Activated CD8-positive, alpha-beta memory T cell treated with anti-CD3 and anti-CD28 coated beads for 24 hours (primary cell): ENCODE measurements around the gene HLA-C.
"Not testable (repeated sequence)": the region's sequence is repeated elsewhere in the genome, so short reads cannot be mapped to it uniquely, and the experiment has no call there.

ENCODE experiments used
- DNase-seq: peaks from one replicate; pipeline ENCODE4 v3.0.0-alpha.2; 2020

Gene HLA-C

GRCh38 chr6:31268836-31269235 is 3.1 kb downstream of the HLA-C start:
- DNase-seq: no peak

- DNase-seq: no peak
Measured at GRCh38 chr6:31268369-31268765, 3.5 kb downstream of the HLA-C start.

DNA sequence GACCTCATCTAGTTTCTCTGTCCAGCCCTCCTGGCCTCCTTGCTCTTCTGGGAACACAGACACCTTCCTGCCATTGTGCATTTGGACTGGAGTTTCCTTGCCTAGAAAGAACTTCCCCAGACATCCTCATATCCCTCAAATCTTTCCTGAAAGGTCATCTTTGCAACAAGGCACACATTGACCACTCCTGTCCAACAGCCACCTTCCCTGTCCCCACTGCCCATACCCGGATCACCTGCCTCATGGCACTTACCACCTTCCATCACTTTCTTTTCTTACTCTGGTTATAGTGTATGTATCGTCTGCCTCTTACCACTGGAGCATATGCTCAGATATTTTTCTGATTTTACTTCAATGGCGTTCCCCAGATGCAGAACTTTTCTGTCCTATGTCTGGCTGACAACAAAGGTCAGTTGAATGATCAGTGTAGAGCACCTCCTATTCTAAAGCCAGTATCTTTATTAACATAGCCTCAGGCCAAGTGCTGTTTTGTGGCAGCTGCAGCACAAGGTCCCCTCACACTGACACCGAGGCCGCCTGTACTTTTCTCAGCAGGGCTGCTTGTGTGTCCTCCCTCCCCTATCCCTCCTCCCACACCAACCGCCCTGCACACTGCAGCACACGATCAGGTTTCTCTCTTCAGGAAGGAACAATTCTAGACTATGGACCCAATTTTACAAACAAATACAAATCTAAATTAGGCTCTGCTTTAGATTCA is 4.1 kb downstream of the HLA-C start:
- DNase-seq: no peak

DNA sequence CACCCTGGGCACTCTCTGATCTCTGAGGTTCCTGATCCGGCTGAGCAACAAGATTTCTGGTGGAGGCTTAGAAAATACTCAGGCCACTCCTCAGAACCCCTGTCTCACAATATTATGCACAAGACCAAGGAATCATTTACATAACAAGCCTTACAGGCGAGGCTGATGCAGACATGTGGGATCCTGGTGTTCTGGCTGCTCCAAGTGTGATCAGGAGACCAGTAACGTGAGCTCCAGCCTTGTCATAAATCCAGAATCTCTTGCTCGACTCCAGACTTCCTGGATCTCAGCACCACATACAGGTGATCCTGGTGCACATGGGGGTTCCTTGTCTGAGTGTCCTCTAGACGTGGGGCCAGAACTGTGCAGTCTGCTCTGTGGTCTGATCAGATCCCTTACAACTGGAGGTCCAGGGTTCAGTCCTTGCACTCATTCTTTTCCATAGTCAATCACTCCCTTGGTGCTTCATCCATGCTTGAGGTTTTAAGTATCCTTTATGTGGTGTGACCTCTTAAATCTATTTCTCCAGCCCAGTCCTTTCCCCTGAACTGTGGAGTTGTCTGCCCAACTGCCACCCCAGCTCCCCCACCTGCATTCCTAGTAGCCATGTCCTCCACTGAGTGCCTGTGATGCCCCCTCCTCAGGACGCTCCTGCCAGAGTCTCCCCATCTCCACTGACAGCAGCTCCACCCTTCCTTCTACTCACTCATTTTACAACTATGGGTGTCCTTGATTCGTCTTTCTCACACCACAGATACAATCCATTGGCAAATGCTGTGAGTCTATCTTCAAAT is 5.1 kb downstream of the HLA-C start:
- no peak for DNase-seq

- no peak for DNase-seq
Measured at GRCh38 chr6:31265926-31266325, 6.0 kb downstream of the HLA-C start.

DNA sequence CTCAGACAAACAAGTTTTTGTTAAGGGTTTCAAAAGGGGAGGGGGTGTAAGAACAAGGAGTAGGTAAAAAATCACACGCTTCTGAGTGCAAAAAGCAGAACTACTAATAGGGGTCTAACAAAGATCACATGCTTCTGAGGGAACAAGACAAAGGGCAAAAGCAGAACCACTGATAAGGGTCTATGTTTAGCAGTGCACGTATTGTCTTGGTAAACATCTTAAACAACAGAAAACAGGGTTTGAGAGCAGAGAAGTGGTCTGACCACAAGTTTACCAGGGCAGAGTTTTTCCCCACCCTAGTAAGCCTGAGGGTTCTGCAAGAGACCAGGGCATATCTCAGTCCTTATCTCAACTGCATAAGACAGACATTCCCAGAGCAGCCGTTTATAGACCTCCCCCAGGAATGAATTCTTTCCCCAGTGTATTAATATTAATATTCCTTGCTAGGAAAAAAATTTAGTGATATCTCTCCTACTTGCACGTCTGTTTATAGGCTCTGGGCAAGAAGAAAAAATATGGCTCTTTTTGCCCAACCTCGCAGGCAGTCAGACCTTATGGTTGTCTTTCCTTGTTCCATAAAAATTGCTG is 8.5 kb downstream of the HLA-C start:
- DNase-seq: not testable (repeated sequence)

- not testable (repeated sequence) for DNase-seq
Measured at GRCh38 chr6:31259995-31260394, 11.9 kb downstream of the HLA-C start.

DNA sequence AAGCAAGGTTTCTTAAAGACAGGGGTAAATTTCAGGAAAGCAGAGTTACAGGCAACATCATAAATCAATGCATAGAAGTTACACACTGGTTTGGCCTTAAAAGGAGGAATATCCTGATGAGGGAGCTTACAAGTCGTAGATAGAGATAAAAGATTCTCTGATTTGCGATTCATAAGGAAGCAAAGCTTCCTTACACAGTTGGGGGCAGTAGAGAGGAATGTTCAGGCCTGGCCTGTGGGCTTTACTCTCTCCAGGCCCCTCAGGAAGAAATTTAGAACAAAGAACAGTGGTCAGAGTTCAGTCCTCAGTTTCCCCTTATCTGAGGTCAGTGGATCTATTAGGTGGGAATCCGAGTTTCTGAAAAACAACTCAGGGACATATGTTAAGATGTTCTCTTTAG is 19.3 kb downstream of the HLA-C start:
- no peak for DNase-seq

DNA sequence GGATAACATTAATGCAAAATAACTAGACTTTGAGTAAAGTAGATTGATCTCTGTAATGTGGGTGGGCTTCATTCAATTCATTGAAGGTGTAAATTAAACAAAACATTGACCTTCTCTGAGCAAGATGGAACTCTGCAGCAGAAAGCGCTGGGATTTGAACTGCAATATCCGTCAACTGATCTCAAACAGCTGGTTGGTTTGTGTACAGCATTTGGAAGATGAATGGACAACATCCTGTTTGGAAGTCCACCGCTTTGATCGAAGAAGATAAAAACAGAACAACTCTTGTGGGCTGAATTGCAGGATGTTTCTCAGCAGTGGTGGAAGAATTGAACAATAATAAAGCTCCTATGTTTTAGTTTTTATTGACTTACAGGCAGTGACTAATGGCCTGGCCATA is 20.6 kb downstream of the HLA-C start:
- DNase-seq: no peak

DNA sequence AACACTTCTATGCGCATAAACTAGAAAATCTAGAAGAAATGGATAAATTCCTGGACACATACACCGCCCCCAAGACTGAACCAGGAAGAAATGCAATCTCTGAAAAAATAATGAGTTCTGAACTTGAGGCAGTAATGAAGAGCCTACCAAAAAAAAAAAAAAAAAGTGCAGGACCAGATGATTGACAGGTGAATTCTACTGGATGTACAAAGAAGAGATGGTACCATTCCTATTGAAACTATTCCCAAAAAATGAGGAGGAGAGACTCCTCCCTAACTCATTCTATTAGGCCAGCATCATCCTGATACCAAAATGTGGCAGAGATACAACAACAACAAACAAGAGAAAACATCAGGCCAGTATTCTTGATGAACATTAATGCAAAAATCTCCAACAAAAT is 22.7 kb downstream of the HLA-C start:
- DNase-seq: no peak

DNA sequence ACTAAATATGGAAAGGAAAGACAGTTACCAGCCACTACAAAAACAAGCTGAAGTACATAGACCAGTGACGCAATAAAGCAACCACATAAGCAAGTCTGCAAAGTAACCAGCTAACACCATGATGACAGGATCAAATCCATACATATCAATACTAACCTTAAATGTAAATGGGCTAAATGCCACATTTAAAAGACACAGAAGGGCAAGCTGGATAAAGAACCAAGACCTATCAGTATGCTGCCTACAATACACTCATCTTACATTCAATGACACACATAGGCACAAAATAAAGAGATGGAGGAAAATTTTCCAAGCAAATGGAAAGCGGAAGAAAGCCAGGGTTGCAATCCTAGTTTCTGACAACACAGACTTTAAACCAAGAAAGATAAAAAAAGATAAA is 24.1 kb downstream of the HLA-C start:
- no peak for DNase-seq

- no peak for DNase-seq
Measured at GRCh38 chr6:31246051-31246521, 25.8 kb downstream of the HLA-C start.

DNA sequence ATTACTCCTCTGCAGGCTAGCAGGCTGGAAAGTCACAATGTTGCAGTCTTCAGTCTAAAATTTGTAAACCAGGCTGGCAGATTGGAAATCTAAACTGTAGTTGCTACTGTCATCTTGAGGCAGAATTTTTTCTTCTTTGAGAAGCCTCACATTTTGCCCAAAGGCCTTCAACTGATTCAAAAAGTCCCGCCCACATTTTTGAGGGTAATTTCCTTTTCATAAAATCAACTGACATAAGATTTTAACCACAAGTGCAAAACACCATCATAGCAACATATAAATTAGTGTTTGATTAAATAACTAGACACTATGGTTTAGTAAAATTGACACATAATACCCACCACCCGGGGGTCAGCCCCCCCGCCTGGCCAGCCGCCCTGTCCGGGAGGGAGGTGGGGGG is 28.4 kb downstream of the HLA-C start:
- DNase-seq: no peak

DNA sequence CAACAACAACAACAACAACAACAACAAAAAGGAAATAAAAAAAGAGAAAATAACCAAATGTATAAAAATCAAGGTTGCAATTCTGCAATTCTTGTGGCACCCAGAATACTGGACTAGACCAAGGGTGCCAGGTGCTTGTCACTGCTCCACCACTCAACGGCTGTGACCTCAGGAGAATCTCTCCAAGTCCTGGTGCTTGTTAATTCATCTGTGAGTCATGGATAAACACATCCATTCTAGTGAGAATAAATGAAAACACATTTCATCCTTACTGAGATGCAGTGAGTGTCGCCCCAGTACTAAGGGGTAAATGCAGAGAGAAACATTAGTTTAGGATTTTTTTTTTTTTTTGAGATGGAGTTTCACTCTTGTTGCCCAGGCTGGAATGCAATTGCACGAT is 32.0 kb downstream of the HLA-C start:
- no peak for DNase-seq

GRCh38 chr6:31234101-31234500 is 37.8 kb downstream of the HLA-C start:
- not testable (repeated sequence) for DNase-seq

DNA sequence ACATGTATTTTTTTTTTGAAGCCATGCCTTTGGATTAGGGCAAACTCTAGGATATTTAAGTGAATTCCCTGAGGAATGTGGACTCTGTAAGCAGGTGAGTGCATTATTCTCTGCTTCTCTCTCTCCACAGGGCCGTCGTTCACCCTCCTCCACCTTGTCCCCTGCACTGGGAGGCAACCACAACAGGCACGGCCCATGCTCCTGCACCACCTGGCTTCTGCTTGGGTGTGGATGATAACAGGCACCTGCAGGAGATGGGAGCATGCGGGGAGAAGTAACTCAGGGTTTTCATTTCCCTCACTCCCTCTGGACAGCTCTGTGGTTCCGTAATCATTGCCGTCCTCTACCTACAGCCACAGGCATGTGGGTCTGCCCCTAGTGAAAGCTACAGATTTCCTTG is 43.4 kb downstream of the HLA-C start:
- DNase-seq: no peak

DNA sequence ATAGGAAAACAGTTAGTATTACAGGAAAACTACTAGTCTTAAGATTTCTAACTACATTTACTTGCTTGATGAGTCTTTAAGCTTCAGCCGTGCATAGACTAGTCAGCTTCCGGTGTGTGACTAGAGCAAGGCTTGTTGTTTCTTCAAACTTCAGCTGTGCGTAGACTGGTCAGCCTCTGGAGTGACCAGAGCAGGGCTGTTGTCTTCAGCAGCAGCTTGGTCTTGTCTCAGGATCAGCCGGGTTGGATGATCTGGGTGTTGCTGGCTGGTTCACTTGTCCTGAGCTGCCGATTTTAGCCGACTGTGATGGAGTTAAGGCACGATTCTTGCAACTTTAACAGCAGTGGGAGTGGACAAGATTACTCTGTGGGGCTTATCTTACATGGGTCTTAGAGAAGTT is 44.7 kb downstream of the HLA-C start:
- DNase-seq: no peak

- no peak for DNase-seq
Measured at GRCh38 chr6:31225735-31226134, 46.2 kb downstream of the HLA-C start.

DNA sequence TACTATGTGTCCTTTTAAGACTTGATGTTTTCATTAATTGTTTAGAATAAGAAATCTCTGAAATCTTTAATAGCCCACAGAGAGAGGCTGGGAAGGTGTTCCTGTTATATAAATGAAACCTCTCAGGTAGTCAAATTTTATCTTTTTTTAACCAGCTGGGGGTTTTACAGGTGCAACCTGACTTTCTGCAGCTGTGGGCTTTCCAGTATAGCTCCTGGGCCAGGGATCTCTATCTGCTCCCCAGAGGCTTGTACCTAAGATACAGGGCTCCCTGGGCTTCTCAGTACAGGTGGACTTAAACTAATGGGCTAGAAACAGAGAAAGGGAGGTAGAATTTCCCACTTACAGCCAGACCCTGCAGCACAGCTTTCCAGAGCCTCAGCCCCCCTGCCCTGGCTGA is 49.4 kb downstream of the HLA-C start:
- DNase-seq: no peak
